HepG2 (cell line): ENCODE data around the gene TOB1. TPM values are rescaled to one million over a fixed set of nuclear protein-coding genes. Genes with fewer than 3 reads are reported as not detected.

Experiments used
- DBP ChIP-seq: sonication (generic); formaldehyde crosslinking; IDR thresholded peaks from 2 replicates; pipeline ENCODE4 v1.4.0; 2020; ENCODE audit warnings: missing genetic modification reagents; ENCODE audit errors: not compliant biosample characterization
- KDM3A ChIP-seq: IDR thresholded peaks from 2 replicates; pipeline ENCODE4 v1.6.1; 2018; ENCODE audit warnings: low read depth, missing compliant biosample characterization
- LRRFIP1 ChIP-seq: sonication (generic); formaldehyde crosslinking; conservative IDR thresholded peaks from 2 replicates; pipeline ENCODE4 v1.4.0; 2020; ENCODE audit warnings: missing genetic modification reagents
- NBN ChIP-seq: fragments of 450-650 bp; conservative IDR thresholded peaks from 2 replicates; pipeline ENCODE4 v1.6.1; 2017
- RFXANK ChIP-seq: IDR thresholded peaks from 2 replicates; pipeline ENCODE4 v1.6.1; 2016
- SYNCRIP ChIP-seq: fragments of 200-400 bp; formaldehyde crosslinking; IDR thresholded peaks from 2 replicates; pipeline ENCODE4 v1.6.1; 2018; ENCODE audit warnings: mild to moderate bottlenecking, low read depth, low read length; ENCODE audit not compliant: insufficient read depth
- ZBTB33 ChIP-seq: sonication (generic); formaldehyde crosslinking; IDR thresholded peaks from 2 replicates; pipeline ENCODE4 v1.4.0; 2020; ENCODE audit warnings: missing genetic modification reagents
- ZNF281 ChIP-seq: sonication (generic); formaldehyde crosslinking; IDR thresholded peaks from 2 replicates; pipeline ENCODE4 v1.4.0; 2020; ENCODE audit warnings: missing genetic modification reagents, borderline replicate concordance
- polyA plus RNA-seq, 8 experiments: library from polyadenylated mRNA; depleted of rRNA in 3 of 8; stranded (reverse) in 7 of 8; unstranded in 1 of 8; fragments of >200 nt; fragmentation: Illumina TruSeq in 4 of 8; extraction: Trizol in 4 of 8; gene quantifications; 2 replicates each; pipeline versions ENCODE4 v1.2.1 to v1.2.3, GENCODE V29; 2011 to 2016; ENCODE audit warnings: low read depth in 4 of 8, missing spikeins in 1 of 8, mixed read lengths in 1 of 8; ENCODE audit not compliant: insufficient read depth in 1 of 8
- total RNA-seq, 5 experiments: library from RNA; depleted of rRNA; stranded (reverse); fragments of >200 nt; fragmentation: Illumina TruSeq; extraction: Trizol; gene quantifications; 2 replicates each; pipeline ENCODE4 v1.2.3, GENCODE V29; 2016; ENCODE audit warnings: low read depth in 1 of 5
- TF ChIP-seq, protein P1 (sequence below): sonication (generic); formaldehyde crosslinking; IDR thresholded peaks from 2 replicates; pipeline ENCODE4 v1.5.0; 2020; ENCODE audit warnings: mild to moderate bottlenecking, missing genetic modification reagents, borderline replicate concordance
- TF ChIP-seq, protein P2 (sequence below): IDR thresholded peaks from 2 replicates; pipeline ENCODE4 v1.6.1; 2016; ENCODE audit warnings: low read depth, missing genetic modification reagents, missing compliant biosample characterization

TOB1 gene
- total and polyA plus RNA-seq, 2 of the 13 experiments (the other 11 are each of a cell fraction or from before 2014, with no cell fraction given) = 21.9 to 57.7 TPM

- TF ChIP-seq, protein P1, sequence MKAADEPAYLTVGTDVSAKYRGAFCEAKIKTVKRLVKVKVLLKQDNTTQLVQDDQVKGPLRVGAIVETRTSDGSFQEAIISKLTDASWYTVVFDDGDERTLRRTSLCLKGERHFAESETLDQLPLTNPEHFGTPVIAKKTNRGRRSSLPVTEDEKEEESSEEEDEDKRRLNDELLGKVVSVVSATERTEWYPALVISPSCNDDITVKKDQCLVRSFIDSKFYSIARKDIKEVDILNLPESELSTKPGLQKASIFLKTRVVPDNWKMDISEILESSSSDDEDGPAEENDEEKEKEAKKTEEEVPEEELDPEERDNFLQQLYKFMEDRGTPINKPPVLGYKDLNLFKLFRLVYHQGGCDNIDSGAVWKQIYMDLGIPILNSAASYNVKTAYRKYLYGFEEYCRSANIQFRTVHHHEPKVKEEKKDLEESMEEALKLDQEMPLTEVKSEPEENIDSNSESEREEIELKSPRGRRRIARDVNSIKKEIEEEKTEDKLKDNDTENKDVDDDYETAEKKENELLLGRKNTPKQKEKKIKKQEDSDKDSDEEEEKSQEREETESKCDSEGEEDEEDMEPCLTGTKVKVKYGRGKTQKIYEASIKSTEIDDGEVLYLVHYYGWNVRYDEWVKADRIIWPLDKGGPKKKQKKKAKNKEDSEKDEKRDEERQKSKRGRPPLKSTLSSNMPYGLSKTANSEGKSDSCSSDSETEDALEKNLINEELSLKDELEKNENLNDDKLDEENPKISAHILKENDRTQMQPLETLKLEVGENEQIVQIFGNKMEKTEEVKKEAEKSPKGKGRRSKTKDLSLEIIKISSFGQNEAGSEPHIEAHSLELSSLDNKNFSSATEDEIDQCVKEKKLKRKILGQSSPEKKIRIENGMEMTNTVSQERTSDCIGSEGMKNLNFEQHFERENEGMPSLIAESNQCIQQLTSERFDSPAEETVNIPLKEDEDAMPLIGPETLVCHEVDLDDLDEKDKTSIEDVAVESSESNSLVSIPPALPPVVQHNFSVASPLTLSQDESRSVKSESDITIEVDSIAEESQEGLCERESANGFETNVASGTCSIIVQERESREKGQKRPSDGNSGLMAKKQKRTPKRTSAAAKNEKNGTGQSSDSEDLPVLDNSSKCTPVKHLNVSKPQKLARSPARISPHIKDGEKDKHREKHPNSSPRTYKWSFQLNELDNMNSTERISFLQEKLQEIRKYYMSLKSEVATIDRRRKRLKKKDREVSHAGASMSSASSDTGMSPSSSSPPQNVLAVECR (CRISPR knock-in tag) = no peak; the same call in 1 of the 2 replicates
- no peak for TF ChIP-seq RFXANK (CRISPR knock-in tag)
- no peak for TF ChIP-seq NBN
- no peak for TF ChIP-seq KDM3A
- no peak for TF ChIP-seq ZNF281
- TF ChIP-seq SYNCRIP = no peak
- TF ChIP-seq ZBTB33 (CRISPR knock-in tag) = no peak; the same call in 1 of the 2 replicates
- TF ChIP-seq, protein P2, sequence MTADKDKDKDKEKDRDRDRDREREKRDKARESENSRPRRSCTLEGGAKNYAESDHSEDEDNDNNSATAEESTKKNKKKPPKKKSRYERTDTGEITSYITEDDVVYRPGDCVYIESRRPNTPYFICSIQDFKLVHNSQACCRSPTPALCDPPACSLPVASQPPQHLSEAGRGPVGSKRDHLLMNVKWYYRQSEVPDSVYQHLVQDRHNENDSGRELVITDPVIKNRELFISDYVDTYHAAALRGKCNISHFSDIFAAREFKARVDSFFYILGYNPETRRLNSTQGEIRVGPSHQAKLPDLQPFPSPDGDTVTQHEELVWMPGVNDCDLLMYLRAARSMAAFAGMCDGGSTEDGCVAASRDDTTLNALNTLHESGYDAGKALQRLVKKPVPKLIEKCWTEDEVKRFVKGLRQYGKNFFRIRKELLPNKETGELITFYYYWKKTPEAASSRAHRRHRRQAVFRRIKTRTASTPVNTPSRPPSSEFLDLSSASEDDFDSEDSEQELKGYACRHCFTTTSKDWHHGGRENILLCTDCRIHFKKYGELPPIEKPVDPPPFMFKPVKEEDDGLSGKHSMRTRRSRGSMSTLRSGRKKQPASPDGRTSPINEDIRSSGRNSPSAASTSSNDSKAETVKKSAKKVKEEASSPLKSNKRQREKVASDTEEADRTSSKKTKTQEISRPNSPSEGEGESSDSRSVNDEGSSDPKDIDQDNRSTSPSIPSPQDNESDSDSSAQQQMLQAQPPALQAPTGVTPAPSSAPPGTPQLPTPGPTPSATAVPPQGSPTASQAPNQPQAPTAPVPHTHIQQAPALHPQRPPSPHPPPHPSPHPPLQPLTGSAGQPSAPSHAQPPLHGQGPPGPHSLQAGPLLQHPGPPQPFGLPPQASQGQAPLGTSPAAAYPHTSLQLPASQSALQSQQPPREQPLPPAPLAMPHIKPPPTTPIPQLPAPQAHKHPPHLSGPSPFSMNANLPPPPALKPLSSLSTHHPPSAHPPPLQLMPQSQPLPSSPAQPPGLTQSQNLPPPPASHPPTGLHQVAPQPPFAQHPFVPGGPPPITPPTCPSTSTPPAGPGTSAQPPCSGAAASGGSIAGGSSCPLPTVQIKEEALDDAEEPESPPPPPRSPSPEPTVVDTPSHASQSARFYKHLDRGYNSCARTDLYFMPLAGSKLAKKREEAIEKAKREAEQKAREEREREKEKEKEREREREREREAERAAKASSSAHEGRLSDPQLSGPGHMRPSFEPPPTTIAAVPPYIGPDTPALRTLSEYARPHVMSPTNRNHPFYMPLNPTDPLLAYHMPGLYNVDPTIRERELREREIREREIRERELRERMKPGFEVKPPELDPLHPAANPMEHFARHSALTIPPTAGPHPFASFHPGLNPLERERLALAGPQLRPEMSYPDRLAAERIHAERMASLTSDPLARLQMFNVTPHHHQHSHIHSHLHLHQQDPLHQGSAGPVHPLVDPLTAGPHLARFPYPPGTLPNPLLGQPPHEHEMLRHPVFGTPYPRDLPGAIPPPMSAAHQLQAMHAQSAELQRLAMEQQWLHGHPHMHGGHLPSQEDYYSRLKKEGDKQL = no peak
- TF ChIP-seq LRRFIP1 (CRISPR knock-in tag) = no peak
- no peak for TF ChIP-seq DBP (CRISPR knock-in tag)
These were observed 802 bp upstream of the TOB1 start (continued) for GRCh38 chr17:50866950-50867362.
